Measurements from ENCODE around the gene ASPSCR1.

The ASPSCR1 gene

DNA sequence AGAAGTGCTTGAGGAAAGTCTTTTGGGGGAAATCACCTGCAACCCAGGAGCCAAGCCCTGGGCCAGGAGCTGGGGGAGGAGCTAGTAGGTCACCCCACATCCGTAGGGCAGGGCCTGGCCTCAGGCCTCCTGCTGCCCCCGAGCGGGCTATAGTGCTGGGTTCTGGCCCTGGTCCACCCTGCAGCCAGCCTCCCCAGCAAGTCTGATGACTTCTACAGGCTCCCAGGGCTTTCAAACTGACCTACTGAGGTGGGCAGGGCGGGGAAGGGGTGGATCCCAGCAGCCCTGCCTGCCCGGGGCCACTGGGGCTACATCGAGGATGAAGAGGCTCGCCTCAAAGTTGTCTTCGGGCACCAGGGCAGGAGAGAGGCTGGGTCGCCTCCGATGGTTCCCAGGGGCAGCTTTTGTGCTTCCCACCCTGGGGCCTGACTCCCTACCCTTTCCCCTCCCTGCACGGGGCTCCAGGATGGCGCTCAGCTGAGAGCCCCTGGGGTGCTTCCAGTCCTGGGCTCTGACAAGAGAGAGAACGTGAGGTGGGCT lies 40.3 kb downstream of the ASPSCR1 start:
- TF ChIP-seq, protein P1, sequence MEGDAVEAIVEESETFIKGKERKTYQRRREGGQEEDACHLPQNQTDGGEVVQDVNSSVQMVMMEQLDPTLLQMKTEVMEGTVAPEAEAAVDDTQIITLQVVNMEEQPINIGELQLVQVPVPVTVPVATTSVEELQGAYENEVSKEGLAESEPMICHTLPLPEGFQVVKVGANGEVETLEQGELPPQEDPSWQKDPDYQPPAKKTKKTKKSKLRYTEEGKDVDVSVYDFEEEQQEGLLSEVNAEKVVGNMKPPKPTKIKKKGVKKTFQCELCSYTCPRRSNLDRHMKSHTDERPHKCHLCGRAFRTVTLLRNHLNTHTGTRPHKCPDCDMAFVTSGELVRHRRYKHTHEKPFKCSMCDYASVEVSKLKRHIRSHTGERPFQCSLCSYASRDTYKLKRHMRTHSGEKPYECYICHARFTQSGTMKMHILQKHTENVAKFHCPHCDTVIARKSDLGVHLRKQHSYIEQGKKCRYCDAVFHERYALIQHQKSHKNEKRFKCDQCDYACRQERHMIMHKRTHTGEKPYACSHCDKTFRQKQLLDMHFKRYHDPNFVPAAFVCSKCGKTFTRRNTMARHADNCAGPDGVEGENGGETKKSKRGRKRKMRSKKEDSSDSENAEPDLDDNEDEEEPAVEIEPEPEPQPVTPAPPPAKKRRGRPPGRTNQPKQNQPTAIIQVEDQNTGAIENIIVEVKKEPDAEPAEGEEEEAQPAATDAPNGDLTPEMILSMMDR (IDR thresholded peaks at IDR 0.05; ENCODE audit: low read length, missing control alignments): no peak
- H3K4me3 ChIP-seq (replicated peaks; ENCODE audit: low read depth, low read length): no peak overlapping the region
- no peak for DNase-seq (ENCODE audit: low read depth)

DNA sequence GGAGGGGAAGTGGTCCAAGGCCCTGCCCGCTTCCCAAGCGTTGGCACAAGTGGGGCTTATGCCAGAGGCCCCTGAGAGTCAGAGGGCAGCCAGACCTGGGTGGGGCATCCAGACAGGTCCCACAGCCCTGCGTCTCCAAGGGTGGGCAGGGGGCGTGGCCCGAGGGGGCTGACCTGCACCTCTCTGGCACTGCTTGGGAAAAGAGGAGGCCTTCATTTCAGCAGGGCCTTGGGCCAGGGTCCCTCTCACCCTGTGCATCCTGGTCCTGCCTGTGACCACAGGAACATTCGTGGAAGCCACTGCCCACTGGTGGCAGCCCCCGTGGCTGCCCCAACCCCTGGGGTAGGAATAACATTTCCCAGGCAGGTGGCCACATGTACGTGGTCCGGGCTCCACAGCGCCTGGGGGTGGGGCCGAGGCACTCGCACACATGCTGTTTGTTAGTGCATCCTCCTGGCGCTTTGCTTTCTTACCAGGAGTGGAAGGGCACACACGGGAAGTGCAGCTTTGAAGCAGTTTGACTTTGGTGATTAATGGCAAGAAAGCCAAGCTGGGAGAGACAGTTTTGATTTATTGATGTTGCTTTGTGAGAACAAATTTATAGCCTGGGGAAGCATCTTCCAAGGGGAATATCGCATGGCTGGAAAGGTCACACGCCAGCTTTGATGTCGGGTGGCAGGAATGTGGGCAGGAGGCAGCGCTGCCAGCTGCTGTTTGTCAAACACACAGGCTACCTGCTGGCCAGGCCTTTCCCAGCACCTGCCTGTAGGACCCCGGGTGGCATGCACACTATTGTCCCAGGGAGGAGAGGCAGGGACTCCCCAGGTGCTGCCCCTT lies 40.9 kb downstream of the ASPSCR1 start:
- no peak overlapping the region for H3K4me3 ChIP-seq (replicated peaks; ENCODE audit: low read depth, low read length)
- TF ChIP-seq, protein P1 (IDR thresholded peaks at IDR 0.05; ENCODE audit: low read length, missing control alignments): no peak
- DNase-seq (ENCODE audit: low read depth): no peak

DNA sequence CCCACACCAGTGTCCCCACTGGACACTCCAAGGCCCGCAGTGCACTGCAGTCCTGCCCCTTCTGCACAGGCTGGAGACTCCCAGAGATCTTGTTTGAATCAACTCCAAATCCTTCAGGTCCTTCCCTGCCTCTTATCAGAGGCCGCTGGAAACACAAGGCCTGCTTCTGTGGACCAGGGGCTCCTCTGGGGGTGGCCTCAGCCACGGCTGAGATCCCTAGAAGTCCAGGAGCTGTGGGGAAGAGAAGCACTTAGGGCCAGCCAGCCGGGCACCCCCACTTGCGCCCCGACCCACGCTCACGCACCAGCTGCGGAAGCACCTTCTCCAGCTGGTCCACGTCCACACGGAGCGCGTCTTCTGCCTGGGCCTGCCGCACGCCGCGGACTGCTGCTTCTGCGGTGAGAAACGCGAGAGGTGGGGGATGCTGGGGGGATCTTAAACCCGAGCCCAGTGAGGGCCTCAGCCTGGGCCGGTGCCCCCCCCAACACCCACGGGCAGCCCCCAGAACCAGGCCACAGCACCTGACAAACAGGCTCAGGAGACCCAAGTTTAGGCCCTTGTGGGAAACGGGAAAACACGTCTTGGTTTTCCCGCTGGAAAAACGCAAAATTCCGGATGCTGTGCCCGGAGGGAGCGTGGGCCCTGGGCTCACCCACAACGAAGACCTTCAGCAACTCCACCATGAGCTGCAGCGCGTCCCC lies 41.7 kb downstream of the ASPSCR1 start:
- no peak for DNase-seq (ENCODE audit: low read depth)
- H3K4me3 ChIP-seq (replicated peaks; ENCODE audit: low read depth, low read length): no peak overlapping the region
- TF ChIP-seq, protein P1 (IDR thresholded peaks at IDR 0.05; ENCODE audit: low read length, missing control alignments): no peak

DNA sequence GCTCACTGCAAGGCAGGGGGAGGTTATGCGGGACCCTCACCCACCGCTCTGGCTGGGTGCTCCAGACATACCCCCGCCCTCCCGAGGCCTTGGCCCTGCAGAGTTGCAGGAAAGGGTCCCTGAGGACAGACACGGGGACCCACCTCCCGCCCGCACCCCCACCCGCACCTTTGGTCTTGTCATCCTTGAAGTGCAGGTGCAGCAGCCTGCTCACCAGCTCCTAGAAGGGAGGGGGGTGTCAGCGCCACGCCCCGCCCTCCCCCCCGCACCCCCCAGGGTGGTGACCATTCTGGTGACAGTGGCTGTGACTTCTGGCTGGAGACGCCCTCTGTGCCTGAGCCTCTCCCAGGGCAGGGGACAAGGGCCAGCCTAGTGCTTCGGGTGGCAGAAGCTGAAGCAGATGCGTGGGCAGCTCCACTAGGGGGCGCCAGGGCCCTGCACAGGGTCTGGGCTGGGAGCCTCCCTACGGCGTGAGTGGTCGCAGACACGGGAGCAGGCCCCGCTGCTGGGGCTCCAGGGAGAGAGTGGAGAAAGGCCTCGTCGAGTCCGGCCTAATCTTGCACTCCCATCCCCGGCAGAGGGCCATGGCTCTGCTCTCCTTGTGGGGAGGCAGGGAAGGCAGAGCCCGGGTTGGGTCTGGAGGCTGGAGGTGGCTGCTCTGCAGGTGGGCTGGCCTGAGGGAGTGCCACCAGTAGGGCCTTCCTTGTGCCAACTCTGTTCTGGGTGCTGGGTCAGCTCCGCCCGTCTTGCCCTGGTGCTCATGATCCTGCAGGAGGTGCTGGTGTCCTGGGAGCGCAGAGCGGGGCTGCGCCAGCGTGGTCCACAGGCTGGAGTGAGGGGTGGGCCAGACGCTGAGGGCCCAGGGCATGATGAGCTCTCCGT lies 42.5 kb downstream of the ASPSCR1 start:
- DNase-seq (ENCODE audit: low read depth): peak; percentile 45

DNA sequence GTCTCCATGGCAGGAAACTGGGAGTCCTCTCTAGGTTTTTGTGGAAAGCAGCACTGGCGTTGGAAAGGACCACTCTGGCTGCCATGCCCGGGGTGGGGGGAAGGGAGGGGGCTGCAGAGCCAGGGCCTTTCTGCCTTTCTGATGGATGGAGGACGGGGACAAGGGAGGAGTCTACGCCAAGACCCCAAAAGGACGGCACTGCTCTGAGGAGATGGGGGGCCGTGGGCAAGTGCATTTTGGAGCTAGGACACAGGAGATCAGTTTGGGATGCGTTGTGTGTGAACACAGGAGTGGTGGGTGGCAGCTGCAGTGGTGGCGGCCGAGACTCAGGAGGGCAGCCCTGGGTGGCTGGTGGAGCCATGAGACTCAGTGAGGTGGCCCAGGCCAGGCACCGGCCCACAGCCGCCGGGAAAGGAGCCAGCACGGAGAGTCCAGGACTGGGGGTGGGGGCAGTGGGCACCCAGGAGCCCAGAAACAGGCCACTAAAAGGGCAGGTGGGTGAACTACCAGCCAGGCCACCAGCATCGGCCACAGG lies 43.2 kb downstream of the ASPSCR1 start:
- no peak for DNase-seq (ENCODE audit: low read depth)
- no peak overlapping the region for H3K4me3 ChIP-seq (replicated peaks; ENCODE audit: low read depth, low read length)
- TF ChIP-seq, protein P1 (IDR thresholded peaks at IDR 0.05; ENCODE audit: low read length, missing control alignments): no peak

More for the DNA sequence above, 42.5 kb downstream of the ASPSCR1 start:
- TF ChIP-seq, protein P1 (IDR thresholded peaks at IDR 0.05; ENCODE audit: low read length, missing control alignments): peak; percentile 65
- no peak overlapping the region for H3K4me3 ChIP-seq (replicated peaks; ENCODE audit: low read depth, low read length)
